Endothelial cell of umbilical vein (primary cell): ENCODE measurements around the gene HRH3. TPM values are rescaled to one million over a fixed set of nuclear protein-coding genes. Genes with fewer than 3 reads are reported as not detected.

Source experiments
- BruUV-seq: library from RNA; stranded (reverse); fragments of 400-500 nt; replicated peaks from 2 replicates; lab custom pipeline; 2021; lab: Mats Ljungman, UMichigan
- CTCF ChIA-PET: fragments of 300-600, 350-600 bp; sonication (Branson Sonifier 250); formaldehyde crosslinking; loops from one replicate; lab custom pipeline; 2021; ENCODE audit warnings: antibody characterized with exemption, inconsistent platforms; lab: Charles Lee
- POLR2A ChIA-PET: fragments of 300-600, 350-600 bp; sonication (Branson Sonifier 250); formaldehyde crosslinking; loops from one replicate; lab custom pipeline; 2021; ENCODE audit warnings: antibody characterized with exemption, inconsistent platforms; lab: Charles Lee
- DNase-seq: peaks from one replicate; pipeline ENCODE4 v3.0.0-alpha.2; 2011; ENCODE audit warnings: low read depth, low spot score
- FAIRE-seq: peaks from 2 replicates; lab custom pipeline; 2011; peaks lifted over from hg19 to GRCh38; lab: Jason Lieb, UNC
- H2AFZ ChIP-seq: 2 replicates; pipeline ENCODE4 v1.6.0; 2012; ENCODE audit warnings: low read depth, low read length, control low read depth, inconsistent platforms
- H3K27ac ChIP-seq: 2 replicates; pipeline ENCODE4 v1.5.1; 2011; ENCODE audit warnings: low read depth, mild to moderate bottlenecking, control low read depth, low read length, moderate library complexity; ENCODE audit not compliant: insufficient read depth
- H3K27me3 ChIP-seq, 2 experiments: 2 replicates each; pipeline versions ENCODE4 v1.6.0 to v1.6.1; 2011; ENCODE audit warnings: low read length in 2 of 2, mixed read lengths in 1 of 2; ENCODE audit not compliant: control insufficient read depth in 2 of 2, insufficient read depth in 2 of 2
- H3K36me3 ChIP-seq, 2 experiments: 2 replicates in 1 of 2; 3 replicates in 1 of 2; pipeline ENCODE4 v1.5.1; 2011; ENCODE audit warnings: low read length in 2 of 2, mild to moderate bottlenecking in 1 of 2, moderate library complexity in 1 of 2; ENCODE audit not compliant: control insufficient read depth in 2 of 2, insufficient read depth in 2 of 2; ENCODE audit errors: extremely low read depth in 1 of 2
- H3K4me1 ChIP-seq: 3 replicates; pipeline ENCODE4 v1.5.1; 2011; ENCODE audit warnings: mild to moderate bottlenecking, low read length; ENCODE audit not compliant: control insufficient read depth, insufficient read depth; ENCODE audit errors: extremely low read depth
- H3K4me2 ChIP-seq: 2 replicates; pipeline ENCODE4 v1.6.1; 2011; ENCODE audit warnings: low read length, control low read depth, mixed read lengths; ENCODE audit not compliant: insufficient read depth
- H3K4me3 ChIP-seq, 3 experiments: fragments of 200-600 bp in 1 of 3; sonication (generic), shearing (Covaris generic) in 1 of 3; replicated peaks in 1 of 3; 2 replicates each; pipeline ENCODE4 v1.5.1; 2011 to 2016; ENCODE audit warnings: control low read depth in 3 of 3, low read length in 3 of 3, mild to moderate bottlenecking in 2 of 3, inconsistent platforms in 1 of 3, low read depth in 1 of 3, moderate library complexity in 1 of 3; ENCODE audit not compliant: insufficient read depth in 1 of 3
- H3K79me2 ChIP-seq: 2 replicates; pipeline ENCODE4 v1.6.0; 2012; ENCODE audit warnings: low read length, inconsistent platforms; ENCODE audit not compliant: control insufficient read depth, insufficient read depth
- H3K9ac ChIP-seq: replicated peaks from 2 replicates; pipeline ENCODE3; 2011; ENCODE audit warnings: low read length, control low read depth; ENCODE audit not compliant: insufficient read depth; ENCODE audit errors: extremely low read depth
- H3K9me1 ChIP-seq: replicated peaks from 3 replicates; pipeline ENCODE4 v1.6.0; 2011; ENCODE audit warnings: mild to moderate bottlenecking, low read length; ENCODE audit not compliant: control insufficient read depth, insufficient read depth; ENCODE audit errors: extremely low read depth
- H3K9me3 ChIP-seq: replicated peaks from 2 replicates; pipeline ENCODE4 v1.5.1; 2012; ENCODE audit warnings: low read length, inconsistent platforms; ENCODE audit not compliant: control insufficient read depth, insufficient read depth
- H4K20me1 ChIP-seq: replicated peaks from 2 replicates; pipeline ENCODE3; 2011; ENCODE audit warnings: mild to moderate bottlenecking, low read length; ENCODE audit not compliant: control insufficient read depth, insufficient read depth; ENCODE audit errors: extremely low read depth
- EZH2 ChIP-seq: IDR thresholded peaks from 2 replicates; pipeline ENCODE4 v1.6.1; 2012; ENCODE audit warnings: borderline replicate concordance, low read depth, mild to moderate bottlenecking, moderate library complexity, low read length, inconsistent platforms; ENCODE audit not compliant: severe bottlenecking
- FOS ChIP-seq: IDR thresholded peaks from 2 replicates; pipeline ENCODE4 v1.6.1; 2011; ENCODE audit warnings: mild to moderate bottlenecking, low read length, moderate library complexity, borderline replicate concordance; ENCODE audit not compliant: insufficient read depth
- GATA2 ChIP-seq: IDR thresholded peaks from 2 replicates; pipeline ENCODE4 v1.7.0; 2011; ENCODE audit warnings: low read depth, mild to moderate bottlenecking, moderate library complexity, mixed read lengths, low read length; ENCODE audit not compliant: insufficient read length, insufficient read depth
- JUN ChIP-seq: IDR thresholded peaks from 2 replicates; pipeline ENCODE4 v1.6.1; 2011; ENCODE audit warnings: borderline replicate concordance, low read depth; ENCODE audit not compliant: insufficient read length, insufficient read depth
- MYC ChIP-seq: IDR thresholded peaks from one replicate; pipeline ENCODE4 v1.6.1; 2011; ENCODE audit warnings: mild to moderate bottlenecking, low read depth, low read length
- POLR2A ChIP-seq: IDR thresholded peaks from 2 replicates; pipeline ENCODE4 v1.6.1; 2012; ENCODE audit warnings: low read depth, mild to moderate bottlenecking, control low read depth, low read length
- POLR2AphosphoS5 ChIP-seq: IDR thresholded peaks from 2 replicates; pipeline ENCODE4 v1.6.1; 2012; ENCODE audit warnings: low read depth, mild to moderate bottlenecking, control low read depth, low read length, moderate library complexity; ENCODE audit not compliant: insufficient read depth
- dilution Hi-C: fragments of 300-500 bp; cut with MboI; formaldehyde crosslinking; loops from one replicate; pipeline ENCODE4 v1.15.0; 2019; ENCODE audit warnings: low sequenced_read_pairs; ENCODE audit not compliant: extremely low pct_ligation_motif_present
- intact Hi-C: fragments of 100-400 bp; cut with micrococcal nuclease; formaldehyde crosslinking; loops from one replicate; pipeline ENCODE4 v1.10.0; 2022
- polyA plus RNA-seq, 4 experiments: library from polyadenylated mRNA; depleted of rRNA in 3 of 4; stranded (reverse) in 3 of 4; unstranded in 1 of 4; fragments of >200 nt; gene quantifications; 2 replicates each; pipeline versions ENCODE4 v1.2.1 to v1.2.3, GENCODE V29; 2011 to 2012; ENCODE audit warnings: missing spikeins in 1 of 4
- total RNA-seq: library from RNA; stranded (reverse); gene quantifications from 2 replicates; pipeline ENCODE4 v1.2.3, GENCODE V29; 2021
- TF ChIP-seq, protein P1 (sequence below), 2 donors: IDR thresholded peaks; 1 replicate in 1 of 2; 2 replicates in 1 of 2; pipeline ENCODE4 v1.5.1; 2011; ENCODE audit warnings: low read length in 2 of 2, mild to moderate bottlenecking in 2 of 2, moderate library complexity in 2 of 2, control low read depth in 1 of 2, inconsistent platforms in 1 of 2, low read depth in 1 of 2; ENCODE audit not compliant: insufficient read depth in 1 of 2; ENCODE audit errors: extremely low read depth in 1 of 2
- TF ChIP-seq, protein P2 (sequence below): IDR thresholded peaks from 2 replicates; pipeline ENCODE4 v1.6.1; 2011; ENCODE audit not compliant: insufficient read depth, insufficient read length

HRH3 gene
- total and polyA plus RNA-seq, 2 donors (not counting 3 experiments of a cell fraction or from before 2014, with no cell fraction given) = not detected

DNA sequence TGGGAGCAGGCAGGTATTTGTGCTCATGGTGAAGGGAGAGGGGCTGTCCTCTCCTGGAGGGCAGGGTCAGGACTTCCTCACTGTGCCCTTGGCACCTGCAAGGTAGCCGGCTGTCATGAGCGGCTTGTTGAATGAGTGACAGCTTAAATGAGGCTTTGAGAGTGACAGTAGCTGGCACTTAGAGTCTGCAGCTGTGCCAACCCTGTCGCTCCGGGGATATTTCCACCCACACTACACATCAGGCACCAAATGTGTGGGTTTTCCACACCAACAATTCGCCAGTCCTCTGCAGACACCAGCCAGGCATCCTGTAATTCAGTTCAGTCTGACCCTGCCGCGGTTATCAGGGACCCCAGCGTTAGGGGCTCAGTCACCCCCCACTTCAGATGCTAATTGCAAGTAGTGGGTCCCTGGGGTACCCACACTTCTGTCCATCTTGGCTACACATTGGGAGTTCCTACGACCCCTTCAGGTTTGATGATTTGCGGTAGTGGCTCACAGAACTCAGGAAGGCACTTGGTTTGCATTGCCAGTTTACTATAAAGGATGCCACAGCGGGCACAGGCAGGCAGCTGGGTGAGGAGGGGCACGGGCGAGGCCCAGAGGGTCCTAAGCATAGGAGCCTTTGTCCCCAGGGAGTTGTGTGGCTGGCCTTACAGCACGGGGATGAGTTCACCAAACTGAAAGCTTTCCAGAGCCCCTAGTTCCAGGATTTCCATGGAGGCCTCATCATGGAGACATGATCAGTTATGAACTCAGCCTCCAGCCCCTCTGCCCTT is 28.1 kb downstream of the HRH3 start:
- no TSS peak for BruUV-seq
- Histone ChIP-seq H3K9me1 (no peaks in the 10 kb centered on the region), H4K20me1 (no peaks in the 10 kb centered on the region), H3K9me3 (no peaks in the 10 kb centered on the region), H2AFZ (no peak overlapping the region), H3K4me1 (peaks cover 9% of the 10 kb centered on the region), H3K4me2 (no peak overlapping the region), H3K27ac (no peak overlapping the region), H3K36me3 (peaks cover 2 to 9% of the 10 kb centered on the region in 2 experiments), H3K9ac (no peak overlapping the region), H3K27me3 (no peaks in the 10 kb centered on the region), H3K4me3 (no peak overlapping the region), H3K79me2 (peaks cover 11% of the 10 kb centered on the region)
- no peak for FAIRE-seq
- TF ChIP-seq JUN (no peak), FOS (no peak), EZH2 (no peak), POLR2A (no peak), GATA2 (no peak), POLR2AphosphoS5 (no peak), MYC (no peak)
- TF ChIP-seq, protein P1, sequence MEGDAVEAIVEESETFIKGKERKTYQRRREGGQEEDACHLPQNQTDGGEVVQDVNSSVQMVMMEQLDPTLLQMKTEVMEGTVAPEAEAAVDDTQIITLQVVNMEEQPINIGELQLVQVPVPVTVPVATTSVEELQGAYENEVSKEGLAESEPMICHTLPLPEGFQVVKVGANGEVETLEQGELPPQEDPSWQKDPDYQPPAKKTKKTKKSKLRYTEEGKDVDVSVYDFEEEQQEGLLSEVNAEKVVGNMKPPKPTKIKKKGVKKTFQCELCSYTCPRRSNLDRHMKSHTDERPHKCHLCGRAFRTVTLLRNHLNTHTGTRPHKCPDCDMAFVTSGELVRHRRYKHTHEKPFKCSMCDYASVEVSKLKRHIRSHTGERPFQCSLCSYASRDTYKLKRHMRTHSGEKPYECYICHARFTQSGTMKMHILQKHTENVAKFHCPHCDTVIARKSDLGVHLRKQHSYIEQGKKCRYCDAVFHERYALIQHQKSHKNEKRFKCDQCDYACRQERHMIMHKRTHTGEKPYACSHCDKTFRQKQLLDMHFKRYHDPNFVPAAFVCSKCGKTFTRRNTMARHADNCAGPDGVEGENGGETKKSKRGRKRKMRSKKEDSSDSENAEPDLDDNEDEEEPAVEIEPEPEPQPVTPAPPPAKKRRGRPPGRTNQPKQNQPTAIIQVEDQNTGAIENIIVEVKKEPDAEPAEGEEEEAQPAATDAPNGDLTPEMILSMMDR (IDR thresholded peaks at IDR 0.05; ENCODE audit: extremely low read depth in 1 of 2, insufficient read depth in 1 of 2, low read depth in 1 of 2, low read length in 2 of 2) = no peak
- TF ChIP-seq, protein P2, sequence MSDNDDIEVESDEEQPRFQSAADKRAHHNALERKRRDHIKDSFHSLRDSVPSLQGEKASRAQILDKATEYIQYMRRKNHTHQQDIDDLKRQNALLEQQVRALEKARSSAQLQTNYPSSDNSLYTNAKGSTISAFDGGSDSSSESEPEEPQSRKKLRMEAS = no peak
- CTCF ChIA-PET = interaction anchor here (1.4 kb wide), 1 partner anchor 181 kb away, joined by 4 read pairs; no protein-coding TSS in a partner anchor
- DNase-seq = no peak
- POLR2A ChIA-PET = no interaction called here
- dilution Hi-C loops (no loop called here), intact Hi-C loops (no loop called here)
